Fibroblast of villous mesenchyme (primary cell): ENCODE data around the gene TNS1. TPM values are rescaled to one million over a fixed set of nuclear protein-coding genes. Genes with fewer than 3 reads are reported as not detected.

Source experiments
- DNase-seq: peaks from one replicate; pipeline ENCODE4 v3.0.0-alpha.2; 2010; ENCODE audit warnings: low read depth
- H3K4me3 ChIP-seq: 2 replicates; pipeline ENCODE4 v1.5.1; 2011; ENCODE audit warnings: low read depth, mild to moderate bottlenecking, low read length
- total RNA-seq: library from RNA; depleted of rRNA; stranded (reverse); fragments of >200 nt; gene quantifications from 2 replicates; pipeline ENCODE4 v1.2.3, GENCODE V29; 2012
- TF ChIP-seq, protein P1 (sequence below): IDR thresholded peaks from 2 replicates; pipeline ENCODE4 v1.5.1; 2012; ENCODE audit warnings: low read depth, mild to moderate bottlenecking, low read length; ENCODE audit not compliant: insufficient read depth

Gene TNS1
- total RNA-seq, 1 donor, result 127 TPM

DNA sequence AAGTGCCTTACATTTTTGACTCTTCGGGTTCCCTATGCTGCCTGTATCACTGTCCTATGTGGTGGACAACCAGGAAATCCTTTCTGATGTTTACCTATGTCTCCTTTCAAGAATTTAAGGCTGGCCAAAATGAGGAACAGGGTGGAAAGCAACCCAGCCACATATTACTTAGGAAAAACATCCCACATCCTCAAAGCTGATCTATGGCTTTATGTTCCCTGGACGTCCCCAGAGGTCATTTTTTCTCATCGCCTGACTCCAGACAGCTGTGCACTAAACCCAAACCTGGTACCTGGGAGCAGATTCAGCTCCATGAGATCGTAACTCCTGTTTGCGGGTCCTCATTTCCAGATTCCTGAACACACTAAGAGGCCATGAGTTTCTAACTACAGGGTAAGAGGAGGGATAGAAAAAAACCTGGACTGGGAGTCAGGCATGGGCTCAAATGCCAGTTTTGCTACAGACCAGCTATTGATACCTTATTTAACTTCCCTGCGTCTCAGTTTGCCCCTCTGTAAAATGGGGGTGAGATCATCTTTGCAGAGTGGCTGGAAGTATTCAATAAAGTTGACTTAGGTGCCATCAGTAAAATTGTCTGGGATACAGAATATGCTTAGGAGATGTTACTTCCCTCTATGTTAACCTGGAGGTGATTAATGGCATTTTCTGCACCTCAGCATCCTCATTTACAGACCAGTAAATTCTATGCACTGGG, 70.8 kb downstream of the TNS1 start:
- H3K4me3 ChIP-seq, result no peak overlapping the region
- no peak for DNase-seq
- TF ChIP-seq, protein P1, sequence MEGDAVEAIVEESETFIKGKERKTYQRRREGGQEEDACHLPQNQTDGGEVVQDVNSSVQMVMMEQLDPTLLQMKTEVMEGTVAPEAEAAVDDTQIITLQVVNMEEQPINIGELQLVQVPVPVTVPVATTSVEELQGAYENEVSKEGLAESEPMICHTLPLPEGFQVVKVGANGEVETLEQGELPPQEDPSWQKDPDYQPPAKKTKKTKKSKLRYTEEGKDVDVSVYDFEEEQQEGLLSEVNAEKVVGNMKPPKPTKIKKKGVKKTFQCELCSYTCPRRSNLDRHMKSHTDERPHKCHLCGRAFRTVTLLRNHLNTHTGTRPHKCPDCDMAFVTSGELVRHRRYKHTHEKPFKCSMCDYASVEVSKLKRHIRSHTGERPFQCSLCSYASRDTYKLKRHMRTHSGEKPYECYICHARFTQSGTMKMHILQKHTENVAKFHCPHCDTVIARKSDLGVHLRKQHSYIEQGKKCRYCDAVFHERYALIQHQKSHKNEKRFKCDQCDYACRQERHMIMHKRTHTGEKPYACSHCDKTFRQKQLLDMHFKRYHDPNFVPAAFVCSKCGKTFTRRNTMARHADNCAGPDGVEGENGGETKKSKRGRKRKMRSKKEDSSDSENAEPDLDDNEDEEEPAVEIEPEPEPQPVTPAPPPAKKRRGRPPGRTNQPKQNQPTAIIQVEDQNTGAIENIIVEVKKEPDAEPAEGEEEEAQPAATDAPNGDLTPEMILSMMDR, result no peak

DNA sequence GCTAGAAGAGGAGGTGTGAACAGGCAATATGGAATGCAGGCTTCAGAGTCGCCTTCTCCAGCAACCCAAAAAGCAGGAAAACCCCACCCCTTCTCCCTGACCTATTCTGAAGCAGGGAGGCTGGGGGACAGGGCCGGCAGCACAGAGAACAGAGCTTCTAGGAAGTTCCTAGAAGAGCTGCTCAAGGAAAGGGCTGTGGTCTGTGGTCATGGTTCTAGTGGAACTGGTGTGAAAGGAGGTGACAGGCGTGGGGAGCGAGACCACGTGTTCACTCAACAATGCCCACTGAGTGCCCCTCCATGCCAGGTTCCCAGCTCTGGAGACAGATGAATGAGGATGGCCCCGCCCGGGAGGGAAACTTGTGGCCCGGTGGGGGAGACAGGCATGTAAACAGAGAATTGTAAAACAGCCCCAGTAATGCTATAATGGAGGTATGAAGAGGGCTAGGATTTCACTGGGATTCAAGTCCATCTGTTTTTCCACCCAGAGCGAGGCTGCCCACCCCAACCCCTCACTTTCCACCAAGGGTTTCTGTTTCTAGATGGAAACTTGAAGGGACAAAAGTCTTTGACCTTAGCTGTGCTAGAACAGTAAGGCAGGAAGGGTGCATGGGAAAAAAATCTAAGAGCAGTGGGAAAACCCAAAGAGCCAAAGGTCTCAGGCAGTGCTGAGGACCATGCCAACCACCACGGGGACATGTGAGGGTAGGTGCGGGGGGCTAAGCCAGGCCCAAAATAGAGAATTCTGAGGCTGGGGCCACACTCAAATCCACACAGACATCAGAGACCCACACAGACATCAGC, 71.8 kb downstream of the TNS1 start:
- H3K4me3 ChIP-seq, result no peak overlapping the region
- DNase-seq, result no peak
- TF ChIP-seq, protein P1, result no peak

DNA sequence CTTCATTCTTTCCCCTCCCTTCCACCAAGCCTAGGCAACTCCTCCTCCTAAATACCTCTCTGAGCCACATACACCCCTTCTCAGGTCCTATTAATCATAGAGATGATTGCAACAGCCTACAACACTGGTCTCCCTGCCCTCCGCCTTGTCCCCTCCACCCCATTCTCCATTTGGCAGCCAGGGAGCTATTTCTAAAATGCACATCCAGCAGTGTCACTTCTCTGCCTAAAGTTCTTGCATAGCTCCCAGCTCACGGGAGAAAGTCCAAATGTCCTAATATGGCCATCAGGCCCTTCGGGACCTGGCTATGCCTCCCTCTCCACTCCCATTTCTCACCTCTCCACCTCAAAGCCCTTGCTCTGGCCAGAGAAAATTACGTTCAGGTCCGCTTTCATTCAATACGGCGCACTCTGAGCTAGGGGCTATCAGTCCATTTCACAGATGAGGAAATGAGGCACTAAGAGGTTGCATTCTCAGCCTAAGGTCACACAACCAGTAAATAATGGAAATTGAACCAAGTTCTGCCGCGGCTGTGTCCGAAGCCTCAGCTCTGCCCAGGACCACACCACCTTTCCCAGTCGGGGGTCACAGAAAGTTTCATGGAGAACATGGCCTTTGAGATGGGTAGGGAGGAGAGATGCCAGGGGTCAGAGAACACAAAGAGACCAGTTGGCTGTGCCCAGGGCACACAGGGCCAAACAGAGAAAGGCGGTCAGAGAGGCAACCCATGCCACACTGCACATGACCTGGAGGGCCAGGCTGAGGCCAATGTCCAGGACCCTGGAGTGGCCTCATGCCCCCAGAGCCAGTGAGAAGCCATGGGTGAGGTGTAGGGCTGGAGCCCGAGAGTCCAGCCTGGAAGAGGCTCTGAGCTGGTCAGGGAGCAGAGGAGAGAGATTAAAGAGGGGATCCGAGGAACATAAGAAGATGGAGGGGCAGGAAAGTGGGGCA, 72.8 kb downstream of the TNS1 start:
- no peak overlapping the region for H3K4me3 ChIP-seq
- TF ChIP-seq, protein P1, result no peak
- peak; percentile 55 for DNase-seq

DNA sequence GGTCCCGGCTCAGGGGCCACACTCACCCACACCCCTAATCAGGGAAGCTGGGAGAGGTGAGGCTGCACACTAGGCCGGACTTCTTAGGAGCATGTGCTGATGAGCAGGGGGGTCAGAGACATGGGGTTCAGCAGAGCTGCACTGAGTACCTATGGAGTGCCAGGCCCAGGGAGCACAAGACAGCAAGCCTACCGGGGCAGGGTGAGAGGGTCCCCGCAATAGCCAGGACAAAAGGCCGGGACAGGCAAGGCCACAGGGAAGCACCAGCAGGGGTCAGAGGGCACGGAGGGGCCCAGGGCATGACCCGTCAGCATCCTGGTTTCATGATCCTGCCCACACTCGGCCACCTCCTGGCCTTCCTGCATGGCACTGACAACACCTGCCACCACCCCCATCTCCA, 73.5 kb downstream of the TNS1 start:
- TF ChIP-seq, protein P1, result no peak
- H3K4me3 ChIP-seq, result no peak overlapping the region
- DNase-seq, result no peak

DNA sequence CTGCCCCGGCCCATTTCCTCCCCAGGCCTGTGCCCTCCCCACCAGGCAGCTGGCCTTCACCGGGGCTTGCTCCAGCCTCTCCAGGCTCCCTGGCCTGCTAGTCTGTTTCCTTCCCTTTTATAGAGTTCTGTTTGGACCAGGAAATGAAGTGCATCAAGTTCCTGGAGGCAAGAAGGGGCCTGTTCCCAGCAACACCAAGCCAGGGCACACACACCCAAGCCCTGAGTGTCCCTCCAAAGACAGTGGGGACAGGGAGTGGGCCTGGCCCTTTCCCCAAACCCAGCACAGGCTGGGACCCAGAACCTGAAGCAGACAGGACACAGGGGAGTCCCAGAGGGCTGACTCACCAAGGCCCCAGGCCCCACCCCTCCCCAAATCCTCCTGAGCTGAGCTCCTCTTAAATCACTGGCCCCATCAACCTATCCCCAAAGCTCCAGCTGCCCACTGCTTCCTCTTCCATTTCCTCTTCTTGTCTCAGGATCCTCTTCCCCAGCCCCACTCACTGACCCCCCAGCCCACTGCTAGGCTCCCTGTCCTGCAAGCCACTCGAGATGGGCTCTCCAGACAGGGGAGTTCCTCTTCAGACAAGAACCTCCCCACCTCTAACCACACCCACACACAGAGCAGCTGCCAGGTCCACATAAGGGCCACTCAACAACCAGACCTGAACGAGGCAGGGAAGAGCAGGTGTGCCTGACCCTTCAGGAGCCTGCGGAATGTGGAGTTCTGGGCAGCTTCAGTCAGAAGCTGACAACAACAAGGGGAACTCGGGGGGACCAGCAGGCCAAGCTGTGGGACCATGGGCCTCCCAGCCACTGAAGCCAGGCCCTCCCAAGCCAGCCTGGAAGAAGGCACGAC, 74.2 kb downstream of the TNS1 start:
- no peak for DNase-seq
- TF ChIP-seq, protein P1, result no peak
- H3K4me3 ChIP-seq, result no peak overlapping the region
